D341Med (cell line): ENCODE data around the gene FSD2.

Experiments used
- DNase-seq: peaks from one replicate; pipeline ENCODE4 v3.0.0; 2012; ENCODE audit warnings: low spot score

FSD2 gene, protein sequence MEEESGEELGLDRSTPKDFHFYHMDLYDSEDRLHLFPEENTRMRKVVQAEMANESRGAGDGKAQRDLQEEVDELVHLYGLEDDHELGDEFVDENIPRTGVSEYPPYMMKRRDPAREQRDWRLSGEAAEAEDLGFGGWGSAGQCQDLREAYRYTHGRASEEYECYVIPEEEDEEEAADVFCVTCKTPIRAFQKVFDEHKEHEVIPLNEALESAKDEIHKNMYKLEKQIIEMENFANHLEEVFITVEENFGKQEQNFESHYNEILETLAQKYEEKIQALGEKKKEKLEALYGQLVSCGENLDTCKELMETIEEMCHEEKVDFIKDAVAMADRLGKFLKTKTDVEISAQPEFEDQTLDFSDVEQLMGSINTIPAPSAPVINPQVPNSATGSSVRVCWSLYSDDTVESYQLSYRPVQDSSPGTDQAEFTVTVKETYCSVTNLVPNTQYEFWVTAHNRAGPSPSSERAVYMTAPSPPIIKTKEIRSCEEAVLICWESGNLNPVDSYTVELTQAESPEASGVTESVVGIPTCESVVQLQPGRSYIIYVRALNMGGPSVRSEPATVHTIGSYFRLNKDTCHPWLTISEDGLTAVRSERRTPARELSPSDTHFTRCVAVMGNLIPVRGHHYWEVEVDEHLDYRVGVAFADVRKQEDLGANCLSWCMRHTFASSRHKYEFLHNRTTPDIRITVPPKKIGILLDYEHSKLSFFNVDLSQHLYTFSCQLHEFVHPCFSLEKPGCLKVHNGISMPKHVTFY

DNA sequence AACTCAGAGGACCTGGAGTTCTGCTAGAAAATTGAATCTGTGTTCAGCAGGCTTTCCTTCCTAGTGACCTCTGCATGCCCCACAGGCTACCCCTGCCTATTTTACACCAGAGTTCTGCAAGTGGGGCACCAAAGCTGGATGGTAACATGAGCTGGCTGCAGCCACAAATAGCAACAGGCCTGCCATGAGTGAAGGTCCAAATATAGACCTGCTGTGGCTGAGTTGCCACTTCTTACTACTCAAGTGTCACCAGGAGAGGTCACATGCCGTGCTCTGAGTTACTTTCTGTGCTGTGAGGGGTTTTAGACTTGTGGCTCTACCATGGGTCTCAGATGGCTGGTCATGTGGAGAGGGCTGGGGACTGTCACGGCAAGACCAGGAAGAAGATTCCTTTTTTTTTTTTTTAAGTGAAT, at the start of gene FSD2:
FSD2 (minus strand) TSS at position 76 of the 413 bp plus-strand sequence. CDS start 18,679 bp downstream, outside the sequence.
- no peak for DNase-seq

DNA sequence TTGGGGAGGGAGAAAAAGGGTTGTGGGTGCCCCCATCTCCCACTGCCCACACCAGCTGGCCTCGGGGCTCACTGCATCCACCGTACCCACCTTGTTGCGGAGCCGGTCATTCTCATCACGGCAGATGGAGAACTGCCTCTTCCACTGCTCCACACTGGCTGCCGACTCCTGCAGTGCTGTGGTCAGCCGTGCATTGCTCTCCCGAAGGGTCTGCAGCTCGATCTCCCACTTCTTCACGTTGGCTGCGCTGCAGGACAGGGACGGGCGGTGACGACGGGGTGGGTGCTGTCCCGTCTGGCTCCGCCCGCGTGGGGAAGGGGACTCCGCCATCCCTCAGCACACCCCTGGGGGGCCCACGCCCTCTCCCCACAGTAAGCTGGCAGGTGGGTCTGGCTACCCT, 48.7 kb upstream of the FSD2 start:
- no peak for DNase-seq

DNA sequence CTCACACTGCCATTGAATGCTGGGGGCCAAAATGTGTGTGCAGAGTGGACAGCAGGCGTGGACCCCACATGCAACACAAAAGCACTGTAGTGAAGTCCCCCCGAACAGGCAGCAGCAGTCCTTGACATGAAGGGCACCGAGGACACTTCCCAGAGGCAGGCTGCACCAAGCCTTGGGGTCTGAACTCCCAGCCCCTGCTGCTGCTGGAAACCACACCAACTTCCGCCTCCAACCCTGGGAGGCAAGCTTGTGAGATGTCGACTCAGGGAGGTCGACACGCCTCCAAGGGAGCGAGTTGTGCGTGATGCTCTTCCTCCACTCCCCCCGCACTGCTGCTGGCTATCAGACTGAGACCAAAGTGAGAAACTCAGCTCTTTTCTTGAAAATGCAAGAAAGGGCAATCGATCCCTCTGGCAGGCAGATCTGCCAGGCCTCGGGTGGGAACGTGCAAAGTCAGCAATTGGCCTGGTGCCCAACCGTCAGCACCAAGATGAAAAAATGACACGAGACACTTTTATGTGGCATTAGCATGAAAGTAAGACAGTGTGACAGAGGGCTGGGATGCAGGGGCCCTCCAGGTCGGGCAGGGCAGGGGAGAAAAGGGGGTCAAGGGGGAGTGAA, 47.2 kb upstream of the FSD2 start:
- DNase-seq: no peak

DNA sequence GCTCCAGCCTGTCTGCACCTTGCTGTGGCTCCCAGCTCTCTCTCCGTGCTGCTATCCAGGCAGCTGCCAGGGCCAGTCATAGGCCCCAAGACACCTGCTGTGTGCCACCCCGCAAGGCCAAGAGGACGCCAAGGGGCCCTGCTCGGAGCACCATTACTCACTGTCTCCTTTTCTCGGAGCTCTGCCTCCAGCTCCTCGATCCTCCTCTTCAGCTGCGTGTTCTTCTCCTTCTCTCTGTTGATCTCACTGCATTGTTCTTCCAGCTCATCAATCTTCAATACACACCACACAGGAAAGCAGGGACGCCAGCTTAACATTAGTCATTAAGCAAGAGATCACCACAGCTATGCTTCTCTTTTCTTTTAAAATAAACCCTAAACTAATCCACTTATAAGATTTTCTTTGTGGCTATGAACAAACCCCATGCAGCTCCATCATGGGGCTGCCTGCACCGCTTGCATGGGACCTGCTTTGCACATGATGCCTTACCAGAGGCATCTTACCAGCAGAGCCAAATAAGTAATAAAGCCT, 46.2 kb upstream of the FSD2 start:
- no peak for DNase-seq

DNA sequence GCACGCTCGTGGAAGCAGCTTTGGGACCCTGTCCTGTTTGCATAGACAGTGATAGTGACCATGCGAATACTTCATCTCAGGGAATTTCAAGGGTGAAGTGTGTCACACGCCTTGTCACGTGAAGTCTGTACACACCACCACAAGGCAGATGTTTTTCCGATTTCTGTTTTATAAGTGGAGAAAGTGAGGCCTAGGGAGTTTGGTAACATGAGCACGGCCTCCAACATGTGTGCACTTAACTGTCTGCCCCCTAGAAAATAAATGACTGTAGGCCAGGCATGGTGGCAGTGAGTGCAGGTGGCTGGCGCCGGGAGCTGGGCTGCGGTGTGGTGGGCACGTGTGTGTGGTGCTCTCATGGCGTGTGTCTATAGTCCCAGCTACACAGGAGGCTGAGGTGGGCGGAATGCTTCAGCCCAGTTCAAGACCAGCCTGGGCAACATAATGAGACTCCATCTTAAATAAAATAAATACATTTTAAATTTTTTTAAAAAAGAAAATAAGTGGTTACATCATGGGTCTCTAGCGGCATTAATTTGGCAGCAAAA, 45.5 kb upstream of the FSD2 start:
- no peak for DNase-seq

DNA sequence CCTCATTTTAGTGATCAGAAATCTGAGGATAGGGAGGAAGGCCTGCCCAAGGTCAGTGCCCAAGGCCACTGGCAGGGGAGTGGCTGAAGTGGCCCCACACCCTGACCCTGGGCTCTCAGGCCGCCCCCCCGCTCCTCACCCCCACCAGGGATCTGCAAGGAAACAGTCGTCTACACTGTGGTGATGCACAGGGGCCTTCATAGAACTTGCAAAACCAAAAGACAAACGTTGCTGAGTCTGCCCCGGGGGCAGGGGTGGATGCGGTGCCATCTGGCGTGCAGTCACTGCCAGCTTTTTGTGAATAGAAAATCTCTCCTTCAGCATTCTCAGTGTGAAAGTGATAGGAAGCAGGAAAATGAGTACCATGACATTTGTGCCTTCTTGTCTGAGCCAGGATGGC, 44.9 kb upstream of the FSD2 start:
- DNase-seq: peak; percentile 73

DNA sequence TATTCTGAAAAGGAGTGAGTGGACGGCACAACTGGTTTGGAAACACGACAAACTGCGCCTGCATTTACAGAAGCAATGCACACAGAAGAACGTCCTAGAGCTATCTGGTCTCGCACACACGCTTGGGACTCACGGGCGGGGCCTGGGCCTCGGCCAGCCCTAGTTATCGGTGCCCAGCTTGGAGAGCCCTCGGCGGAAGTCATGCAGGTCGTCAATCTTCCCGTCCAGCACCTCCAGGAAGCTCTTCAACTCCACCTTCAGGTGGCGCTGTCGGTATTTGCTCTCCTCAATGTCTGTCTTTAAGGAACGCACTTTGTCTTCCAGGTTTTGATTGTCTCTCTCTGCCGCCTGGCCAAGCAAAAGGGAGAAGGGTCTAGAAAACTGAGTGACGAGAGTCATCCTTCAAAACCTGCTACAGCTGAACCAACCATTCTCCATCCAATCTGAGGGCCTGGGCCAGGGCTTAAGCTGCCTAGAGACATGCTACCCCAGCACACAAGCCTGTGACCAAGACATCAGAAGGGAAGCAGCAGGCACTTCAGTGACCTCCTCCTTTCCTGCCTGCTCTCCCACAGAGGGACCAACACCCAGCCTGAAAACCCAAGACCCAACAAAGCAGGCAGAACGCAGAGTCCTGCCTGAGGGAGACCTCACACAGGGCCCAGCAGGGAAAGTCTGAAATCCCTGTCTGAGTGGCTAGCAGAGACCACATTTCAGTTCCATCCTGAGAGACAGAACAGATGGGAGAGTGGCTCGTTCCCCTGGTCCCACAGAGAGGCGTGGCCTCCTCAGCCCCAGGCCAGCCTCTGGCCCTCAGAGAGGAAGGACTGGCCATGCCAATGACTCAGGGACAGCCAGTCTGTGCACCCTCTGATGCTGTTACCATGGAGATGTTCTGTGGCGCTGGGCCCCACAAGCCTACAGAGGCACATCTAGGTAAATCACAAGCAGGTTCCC, 44.0 kb upstream of the FSD2 start:
- DNase-seq: peak; percentile 81

DNA sequence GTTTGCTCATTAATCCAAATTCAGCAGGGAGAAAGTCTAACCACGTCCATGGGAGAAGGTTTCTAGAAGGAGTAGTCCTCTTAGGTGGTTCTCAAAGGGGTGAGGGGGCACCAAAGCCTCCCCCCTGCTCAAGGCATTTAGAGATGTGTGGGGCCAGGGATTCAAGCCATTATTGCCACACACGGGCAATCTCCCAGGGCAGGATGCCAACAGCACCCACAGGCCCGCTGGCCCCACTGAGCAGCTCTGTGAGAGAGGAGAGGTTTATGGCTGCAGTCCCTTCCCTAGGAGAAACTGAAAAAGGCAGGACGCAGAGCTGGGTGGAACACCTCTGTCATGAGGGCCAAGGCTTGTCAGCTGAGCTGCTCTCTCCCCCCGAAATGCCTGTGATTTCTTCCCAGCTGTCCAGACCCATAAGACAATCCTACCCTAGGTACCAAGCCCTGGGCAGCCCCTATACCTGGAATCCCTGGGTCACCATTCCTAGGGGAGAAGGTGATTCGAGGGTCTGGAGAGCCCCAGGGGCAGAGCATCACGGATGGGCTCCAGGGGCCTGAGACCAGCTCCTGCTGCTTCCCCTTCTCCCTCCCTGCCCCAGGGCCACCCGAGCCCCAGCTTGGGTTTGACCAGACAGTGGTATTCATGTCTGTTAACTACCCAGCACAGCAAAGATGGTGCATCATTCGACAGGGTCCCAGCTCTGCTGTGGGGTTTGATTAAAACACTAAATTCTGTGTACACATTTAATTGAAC, 42.5 kb upstream of the FSD2 start:
- no peak for DNase-seq

DNA sequence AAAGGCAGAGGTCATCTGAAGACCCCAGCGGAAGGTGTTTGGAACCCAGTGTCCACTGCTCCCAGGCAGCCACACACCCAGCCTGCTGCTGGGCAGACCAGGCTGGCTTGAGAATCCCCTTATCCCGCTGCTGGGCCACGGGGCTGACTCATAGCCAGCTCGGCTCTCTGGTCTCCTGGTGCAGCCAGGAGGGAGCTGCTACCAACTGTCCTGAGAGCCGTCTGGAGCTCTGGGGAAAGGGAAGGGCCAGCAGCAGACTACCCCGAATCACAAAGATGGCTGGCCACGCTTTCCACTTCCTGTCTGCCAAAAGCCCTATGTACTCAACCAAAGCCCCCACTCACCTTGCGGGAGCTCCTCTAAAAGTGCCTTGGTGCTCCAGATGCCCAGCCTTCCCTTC, 41.8 kb upstream of the FSD2 start:
- DNase-seq: no peak

DNA sequence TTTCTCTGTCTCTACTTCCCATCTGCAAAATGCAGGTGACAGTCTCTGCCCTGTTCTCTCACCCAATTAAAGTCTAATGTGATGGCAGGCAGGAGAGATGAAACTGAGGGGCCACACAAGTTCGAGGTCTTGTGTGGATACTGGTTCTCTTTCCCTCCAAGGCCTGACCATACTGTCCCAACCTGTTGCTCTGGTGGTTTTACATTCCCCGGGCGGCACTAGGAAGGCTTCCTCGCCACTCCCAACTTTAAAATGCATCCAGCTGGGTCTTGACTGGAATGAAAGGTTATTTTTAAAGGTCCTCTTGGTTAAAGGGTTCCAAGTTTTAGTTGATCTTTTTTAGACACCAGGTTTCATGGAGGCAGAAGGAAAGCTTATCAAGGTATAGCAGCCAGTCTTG, 40.8 kb upstream of the FSD2 start:
- no peak for DNase-seq

DNA sequence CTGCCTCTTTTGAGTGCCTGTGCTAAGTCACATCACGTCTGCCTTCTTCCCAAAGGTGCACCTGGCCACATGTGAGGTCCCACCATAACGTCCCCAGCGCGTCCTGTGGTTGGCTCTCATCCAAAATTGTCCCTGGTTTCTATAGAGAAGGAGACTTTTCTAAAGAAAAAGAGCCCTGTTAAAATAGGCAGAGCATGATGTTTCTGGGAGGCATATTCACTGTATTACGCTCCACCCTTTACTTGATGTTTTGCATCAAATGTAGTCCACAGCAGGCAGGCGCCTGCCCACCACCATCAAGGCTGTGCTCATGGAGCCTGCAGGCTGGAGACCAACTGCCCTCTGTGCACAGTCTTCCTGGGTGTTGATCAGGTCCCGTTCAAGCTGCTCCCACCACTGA, 39.8 kb upstream of the FSD2 start:
- DNase-seq: no peak

DNA sequence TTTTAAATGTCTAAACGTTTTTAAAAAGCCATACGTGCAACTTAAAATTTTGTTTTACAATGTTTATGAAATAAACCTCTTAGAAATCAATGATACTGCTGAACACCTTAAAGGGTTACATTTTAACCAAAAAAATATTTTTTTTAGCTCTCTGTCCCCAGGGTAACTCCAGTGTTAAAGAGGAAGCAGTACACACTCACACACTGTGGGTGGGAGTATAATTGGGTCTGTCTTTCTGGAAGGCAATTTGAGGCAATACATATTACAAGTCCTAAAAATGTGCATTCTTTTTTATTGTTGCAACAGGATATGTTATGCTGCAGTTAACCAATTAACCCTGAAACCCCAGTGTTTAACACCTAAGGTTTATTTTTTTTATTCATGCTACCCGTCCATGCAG, 37.7 kb upstream of the FSD2 start:
- no peak for DNase-seq

DNA sequence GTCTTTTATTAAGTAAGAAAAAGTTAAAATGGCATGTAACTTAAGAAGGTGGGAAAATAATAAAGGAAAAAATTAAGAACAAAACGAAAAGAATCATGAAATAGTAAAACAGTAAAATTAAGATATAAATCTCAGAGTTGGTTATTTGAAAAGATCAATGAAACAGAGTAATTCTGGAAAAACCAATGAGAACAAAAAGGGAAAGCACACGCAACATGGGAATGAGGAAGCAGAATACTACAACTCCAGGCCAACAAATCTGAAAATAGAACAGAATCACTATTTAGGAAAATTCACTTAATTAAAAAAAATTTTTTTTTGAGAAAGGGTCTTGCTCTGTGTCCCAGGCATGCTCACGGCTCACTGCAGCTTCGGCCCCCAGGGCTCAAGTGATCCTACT, 34.3 kb upstream of the FSD2 start:
- no peak for DNase-seq

DNA sequence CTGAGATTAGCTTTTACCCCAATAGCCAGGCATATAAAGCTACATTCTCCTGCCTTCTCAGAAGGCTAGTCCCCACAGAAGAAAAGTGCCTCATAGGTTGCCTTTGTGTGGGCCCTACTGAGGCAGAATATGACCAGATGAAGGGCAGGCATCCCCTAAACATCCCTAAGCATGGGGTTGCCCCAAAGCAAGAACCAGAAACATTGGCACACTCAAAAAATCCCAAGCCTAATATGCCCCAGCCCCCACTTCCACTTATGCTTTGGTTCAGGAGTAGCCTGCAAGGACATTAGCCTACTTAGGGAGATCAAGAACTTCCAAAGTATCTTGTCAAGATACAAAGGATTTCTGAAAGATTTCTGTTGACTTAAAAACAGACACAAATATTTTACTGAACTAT, 33.3 kb upstream of the FSD2 start:
- no peak for DNase-seq

DNA sequence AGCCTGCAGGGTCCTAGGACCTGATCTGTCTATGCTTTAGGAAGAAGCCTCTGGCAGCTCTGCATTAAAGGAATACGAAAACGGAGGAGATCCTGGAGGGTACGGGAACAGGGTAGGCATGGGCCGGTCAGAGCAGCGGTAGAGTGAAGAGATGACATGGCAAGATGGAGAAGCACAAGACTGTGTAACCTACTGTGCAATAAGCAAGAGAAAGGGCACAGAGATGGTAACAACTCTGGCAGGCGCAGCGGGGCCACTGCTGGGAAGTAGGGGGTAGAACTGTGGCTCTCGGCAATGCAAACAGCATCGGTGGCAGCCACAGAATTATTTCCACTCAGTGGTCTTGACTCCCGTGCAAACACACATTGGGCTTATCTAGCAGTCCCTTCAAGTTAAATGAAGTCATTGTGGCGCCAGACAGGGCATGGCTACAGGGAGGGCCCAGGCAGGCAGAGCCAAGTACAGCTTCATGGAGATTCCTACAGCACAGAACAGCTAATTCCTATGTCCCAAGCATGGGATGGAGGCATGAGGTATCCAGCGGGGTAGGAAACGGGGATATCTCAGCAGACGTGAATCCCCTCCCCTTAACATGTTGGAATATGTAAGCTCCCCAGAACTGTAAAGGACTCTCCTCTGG, 32.3 kb upstream of the FSD2 start:
- DNase-seq: no peak

DNA sequence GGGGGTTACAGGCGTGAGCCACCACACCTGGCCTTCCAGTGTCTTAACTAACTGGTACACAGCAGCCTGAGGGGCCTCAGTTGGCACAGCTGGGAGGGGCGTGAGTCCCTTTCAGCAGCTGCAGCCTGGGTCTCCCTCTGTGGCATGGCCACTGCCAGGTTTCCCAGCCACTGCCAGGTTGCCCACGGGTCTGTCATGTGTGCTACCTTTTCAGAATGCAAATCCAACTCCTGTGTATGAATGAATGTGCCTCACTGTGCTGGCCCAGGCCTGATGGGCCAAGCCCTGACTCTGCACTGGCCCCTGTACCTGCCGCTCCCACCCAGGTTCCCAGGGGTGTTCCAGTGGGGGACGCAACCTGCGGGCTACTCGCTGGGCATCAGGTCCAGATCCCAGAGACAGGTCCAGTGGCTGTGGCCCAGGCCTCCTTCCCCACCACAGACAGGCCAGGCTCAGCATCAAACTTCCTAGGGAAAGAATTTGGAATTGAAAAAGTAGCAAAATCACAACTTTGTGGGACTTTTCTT, 29.6 kb upstream of the FSD2 start:
- no peak for DNase-seq

DNA sequence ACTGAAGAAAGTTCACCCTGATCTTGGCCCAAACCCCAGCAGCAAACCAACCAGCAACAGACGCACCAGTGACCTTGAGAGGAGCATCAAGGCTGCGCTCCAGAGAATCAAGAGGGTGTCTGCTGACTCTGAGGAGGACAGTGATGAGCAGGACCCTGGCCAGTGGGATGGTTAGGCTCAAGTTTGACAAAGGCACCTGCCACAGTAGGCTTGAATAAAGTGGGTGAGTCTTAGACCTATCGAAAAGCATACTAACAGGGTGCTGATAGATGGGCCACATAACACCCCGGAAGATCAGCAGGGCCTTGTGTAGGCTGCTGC, 27.5 kb upstream of the FSD2 start:
- no peak for DNase-seq

DNA sequence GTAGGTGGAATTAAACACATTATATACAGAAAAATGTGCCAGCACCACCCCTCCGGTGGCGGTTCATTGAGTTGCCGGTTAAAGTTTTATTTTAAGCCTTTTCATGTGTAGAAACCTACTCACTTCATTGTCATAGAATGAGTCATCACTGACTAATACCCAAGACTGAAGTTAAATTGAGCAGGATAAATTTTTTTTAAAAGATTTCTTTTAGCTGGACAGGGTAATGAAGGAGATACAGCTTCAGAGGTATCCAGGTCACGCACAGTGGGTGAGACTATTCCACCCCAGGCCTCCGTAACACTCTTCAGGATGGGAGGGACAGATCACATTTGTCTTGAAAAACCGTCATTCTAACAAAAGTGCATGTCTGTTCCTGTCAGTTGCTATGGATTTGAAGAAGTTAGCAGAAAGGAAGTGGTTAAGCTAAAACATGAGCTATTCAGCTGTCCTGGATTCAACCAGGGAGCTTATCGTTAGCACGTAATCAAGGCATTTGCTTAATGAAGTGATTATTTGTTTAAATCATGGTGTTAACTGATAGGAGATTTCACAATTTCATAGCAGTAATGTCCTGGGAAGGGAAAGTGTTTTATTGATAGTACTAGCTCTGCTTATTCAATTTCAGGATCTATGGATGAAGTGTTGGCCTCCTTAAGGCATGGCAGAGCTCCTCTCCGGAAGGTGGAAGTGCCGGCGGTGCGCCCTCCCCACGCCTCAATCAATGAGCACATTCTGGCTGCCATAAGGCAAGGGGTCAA, 26.9 kb upstream of the FSD2 start:
- no peak for DNase-seq

DNA sequence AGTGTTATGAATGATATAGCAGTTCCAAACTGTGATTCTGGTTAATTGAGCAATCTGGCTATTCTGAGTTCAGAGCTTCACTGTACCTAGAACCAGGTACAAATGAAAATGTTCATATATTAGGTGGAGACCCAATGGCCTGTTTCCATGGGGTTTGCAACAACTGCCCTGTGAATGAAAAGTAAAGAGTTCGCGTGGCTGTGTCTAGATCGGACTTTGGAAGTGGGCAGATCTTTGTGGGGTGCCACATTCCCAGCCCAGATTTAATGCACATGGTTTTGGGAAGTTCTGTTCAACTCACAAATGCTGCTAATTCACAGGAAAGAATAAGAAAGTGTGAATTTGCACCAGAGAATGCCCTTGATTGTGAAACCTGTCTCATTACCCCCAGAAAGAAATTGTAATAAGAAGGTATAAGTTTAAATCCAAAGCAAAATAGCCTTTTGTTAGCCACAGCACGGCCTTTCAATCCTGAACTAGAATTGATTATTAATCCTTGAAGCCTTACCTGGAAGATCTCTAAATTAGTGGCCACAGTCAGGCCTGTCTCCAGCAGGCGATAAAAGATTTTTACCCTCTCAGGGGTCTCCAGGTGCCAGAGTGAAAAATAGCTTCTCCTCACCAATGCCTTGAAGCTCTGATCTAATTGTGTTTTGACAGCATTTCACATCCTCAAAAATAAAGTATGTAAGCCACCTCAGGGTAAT, 26.2 kb upstream of the FSD2 start:
- no peak for DNase-seq
